HuH-7 (cell line): ENCODE data around the gene PAIP2B.

Experiments
- DNase-seq: peaks from one replicate; pipeline ENCODE4 v3.0.0; 2011; ENCODE audit warnings: low spot score

PAIP2B gene

DNA sequence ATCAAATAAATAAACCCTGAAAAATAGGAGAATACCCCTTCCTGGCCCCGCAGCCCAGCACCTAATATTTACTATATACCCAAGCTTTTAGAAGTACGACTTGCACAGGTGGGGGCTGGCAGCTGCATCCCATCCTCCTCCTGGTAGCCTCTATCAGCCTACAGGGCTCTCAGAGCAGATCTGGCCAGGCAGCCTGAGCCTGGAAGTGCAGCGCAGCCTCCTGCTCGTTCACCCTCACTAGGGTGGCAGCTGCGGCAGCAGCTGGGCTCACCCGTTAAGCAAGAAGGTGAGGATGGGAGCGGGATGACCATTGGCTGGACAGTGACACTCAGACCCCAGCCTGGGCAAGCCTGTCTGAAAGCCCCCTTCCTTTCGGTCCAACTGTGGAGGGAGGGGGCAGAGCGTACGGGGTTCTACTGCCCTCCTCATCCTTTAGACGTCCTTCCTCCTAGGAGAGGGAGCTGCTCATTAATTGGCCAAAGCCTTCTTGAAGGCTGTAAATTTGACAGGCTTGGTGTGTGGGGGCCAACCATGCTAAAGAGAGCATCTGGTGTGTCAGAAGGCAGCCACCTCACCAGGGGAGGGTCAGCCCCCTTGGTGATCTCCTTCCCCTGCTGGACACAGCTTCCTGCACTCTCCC, 73.2 kb downstream of the PAIP2B start:
- DNase-seq: no peak

DNA sequence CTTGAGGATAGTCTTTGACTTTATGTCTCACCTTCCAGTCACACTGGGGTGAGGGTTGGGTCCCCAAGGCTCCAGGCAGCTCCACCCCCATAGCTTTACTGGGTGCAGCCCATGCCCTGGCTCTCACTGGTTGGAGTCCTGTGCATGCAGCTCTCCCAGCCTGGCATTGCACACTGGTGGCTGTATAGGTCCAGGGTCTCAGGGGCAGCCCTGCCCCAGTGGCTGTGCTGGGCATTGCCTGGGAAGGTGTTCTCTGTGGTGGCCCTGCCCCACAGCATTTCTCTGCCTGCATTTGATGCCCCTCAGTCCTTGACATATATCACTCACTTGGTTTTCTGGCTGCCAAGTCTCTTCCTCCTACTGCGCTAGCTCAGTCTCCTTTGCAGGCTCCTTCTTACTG, 75.3 kb downstream of the PAIP2B start:
- no peak for DNase-seq

GRCh38 chr2:71150082-71150816, 76.7 kb downstream of the PAIP2B start:
- no peak for DNase-seq

DNA sequence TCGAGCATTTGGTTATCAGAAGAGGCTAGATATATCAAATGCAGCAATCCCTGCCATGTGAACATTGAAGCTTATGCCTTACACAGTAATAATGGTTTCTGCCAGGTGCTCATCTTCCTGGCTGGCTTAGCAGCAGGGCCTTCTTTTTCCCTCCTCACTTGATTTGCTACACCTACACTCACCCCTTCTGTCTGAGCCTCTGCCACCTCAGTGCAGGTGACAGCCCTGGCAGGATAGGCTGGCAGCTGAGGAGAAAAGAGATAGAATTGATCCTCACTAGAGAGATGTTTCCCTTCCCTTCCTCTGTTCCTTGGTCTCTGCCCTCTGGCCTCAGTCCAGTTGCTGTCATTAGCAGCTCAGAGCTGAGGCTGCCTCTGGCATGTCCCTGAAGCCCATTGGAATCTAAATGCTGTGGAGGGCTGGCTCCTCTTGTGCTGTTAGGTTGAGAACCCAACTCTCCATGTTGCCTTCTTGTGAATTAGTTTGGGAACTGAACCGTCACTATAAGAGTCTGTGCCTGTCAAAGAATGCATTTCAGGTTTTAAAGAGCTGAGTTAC, 78.3 kb downstream of the PAIP2B start:
- DNase-seq: no peak

GRCh38 chr2:71143782-71144181, 83.1 kb downstream of the PAIP2B start:
- no peak for DNase-seq

GRCh38 chr2:71136174-71136573, 90.7 kb downstream of the PAIP2B start:
- no peak for DNase-seq

DNA sequence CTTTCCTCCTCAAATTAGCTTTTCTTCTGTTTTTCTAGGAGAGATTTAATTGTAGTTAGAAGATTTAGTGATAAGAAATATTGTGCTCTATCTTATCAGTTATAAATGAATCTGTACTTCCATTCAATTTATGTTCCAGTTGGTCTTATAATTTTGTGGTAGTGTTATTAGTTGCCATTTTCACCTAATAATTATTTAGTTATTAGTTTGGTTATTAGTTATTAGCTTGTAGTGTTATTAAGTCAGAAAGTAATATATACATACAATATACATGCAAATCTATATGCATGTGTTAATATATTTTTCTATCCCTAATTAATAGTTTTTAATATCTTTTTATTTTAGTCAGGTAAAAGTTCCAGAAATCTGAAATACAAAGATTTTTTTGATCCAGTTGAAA, 93.3 kb downstream of the PAIP2B start:
- DNase-seq: no peak
